Measurements from ENCODE around the gene RPL10L. TPM values are rescaled to one million over a fixed set of nuclear protein-coding genes. Genes with fewer than 3 reads are reported as not detected.

The RPL10L gene
- not detected for polyA plus RNA-seq (2013, experiment 1 of 2)
- not detected for polyA plus RNA-seq (2013, experiment 2 of 2)

DNA sequence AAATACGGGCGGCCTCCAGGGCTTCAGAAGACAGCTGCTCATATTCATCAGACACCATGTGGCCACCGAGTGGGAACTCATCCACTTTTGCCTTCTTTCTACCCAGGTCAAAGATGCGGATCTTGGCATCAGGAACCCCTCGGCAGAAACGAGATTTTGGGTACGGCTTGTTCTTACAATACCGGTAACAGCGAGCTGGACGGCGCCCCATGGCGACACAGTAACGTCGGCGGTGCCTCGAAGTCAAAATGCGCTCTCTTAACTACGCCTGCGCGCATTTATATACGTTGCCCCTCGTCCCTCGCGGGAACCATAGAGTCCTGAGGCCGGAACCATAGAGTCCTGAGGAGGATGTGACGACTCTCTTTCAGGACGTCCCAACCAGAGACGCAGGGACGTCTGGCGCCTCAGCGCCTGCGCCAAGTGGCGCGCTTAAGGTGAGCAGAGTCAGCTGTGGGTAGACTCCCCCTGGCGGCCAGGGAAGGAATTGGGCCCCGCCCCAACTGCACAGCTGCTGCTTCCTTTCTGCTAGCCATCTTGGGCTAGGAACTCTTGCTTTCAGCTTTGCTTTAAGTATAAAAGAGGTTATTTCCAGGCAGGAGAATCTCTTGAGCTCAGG lies at the start of gene RPL10L:
TSS of gene RPL10L (minus strand) at position 256 of the 619 bp plus-strand sequence. CDS start at position 211, 45 bp downstream.
- Histone ChIP-seq H3K4me1 (ENCODE audit: control insufficient read depth, insufficient read depth, low read length, poor library complexity, severe bottlenecking) (no peaks in the 10 kb centered on the region), H3K9me3 (ENCODE audit: control insufficient read depth, low read length) (no peaks in the 10 kb centered on the region), H3K4me3 (ENCODE audit: extremely low read depth, insufficient read depth, low read length, poor library complexity, severe bottlenecking) (no peak within 1 kb of the TSS), H3K27ac (ENCODE audit: low read depth, low read length, severe bottlenecking) (no peak within 1 kb of the TSS), H3K36me3 (ENCODE audit: control insufficient read depth, insufficient read depth, low read length) (no peaks in the 10 kb centered on the region)
- WGBS, 2 experiments (ENCODE audit: insufficient coverage in 2 of 2), result 96 to 98% methylated on average over 28 to 36 of the region's 36 CpGs

DNA sequence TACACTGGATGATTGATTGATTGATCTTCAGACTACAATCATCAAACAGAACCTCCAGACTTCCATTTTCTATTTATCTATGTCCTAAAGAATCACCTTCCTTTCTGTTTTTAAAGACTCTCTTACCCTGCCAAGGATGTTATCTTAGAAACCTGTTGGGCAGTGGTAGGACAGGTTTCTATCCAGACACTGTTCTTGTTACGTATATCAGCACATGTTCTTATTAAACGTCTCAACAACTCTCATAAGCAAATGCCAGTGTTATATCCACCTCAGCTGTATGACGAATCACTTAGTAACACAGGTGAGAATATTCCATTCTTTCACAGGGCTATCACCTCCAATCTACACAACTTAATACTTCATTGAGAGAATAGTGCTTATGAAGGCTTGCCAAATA lies 40.2 kb upstream of the RPL10L start:
- 90 to 92% methylated on average over 2 to 3 of the region's 3 CpGs for WGBS, 2 experiments (ENCODE audit: insufficient coverage in 2 of 2)
- Histone ChIP-seq H3K4me1 (ENCODE audit: control insufficient read depth, insufficient read depth, low read length, poor library complexity, severe bottlenecking) (no peaks in the 10 kb centered on the region), H3K4me3 (ENCODE audit: extremely low read depth, insufficient read depth, low read length, poor library complexity, severe bottlenecking) (no peak overlapping the region), H3K27ac (ENCODE audit: low read depth, low read length, severe bottlenecking) (no peak overlapping the region), H3K36me3 (ENCODE audit: control insufficient read depth, insufficient read depth, low read length) (no peaks in the 10 kb centered on the region), H3K9me3 (ENCODE audit: control insufficient read depth, low read length) (no peaks in the 10 kb centered on the region)

DNA sequence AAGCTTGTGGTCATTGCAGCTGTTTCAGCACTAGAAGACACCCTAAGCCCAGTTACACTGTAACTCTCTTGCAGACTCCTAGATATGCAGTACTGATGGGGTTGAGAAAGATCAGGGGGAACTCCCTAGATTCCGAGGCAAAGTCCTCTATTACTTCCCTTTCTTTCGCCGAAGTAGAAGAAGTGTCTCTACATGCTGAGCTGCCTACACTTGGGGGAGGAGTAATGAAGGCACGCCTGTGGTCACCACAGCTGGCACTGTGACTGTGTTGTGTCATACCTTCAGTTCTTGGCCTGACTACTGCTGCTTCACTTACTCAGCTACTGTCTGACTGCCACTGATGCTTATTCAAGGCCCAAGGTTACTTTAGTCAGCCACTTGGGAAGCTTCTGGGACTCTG lies 35.1 kb upstream of the RPL10L start:
- 92 to 100% methylated on average over 1 to 4 of the region's 4 CpGs for WGBS, 2 experiments (ENCODE audit: insufficient coverage in 2 of 2)
- H3K4me3 ChIP-seq (ENCODE audit: extremely low read depth, insufficient read depth, low read length, poor library complexity, severe bottlenecking), result no peak overlapping the region
- no peaks in the 10 kb centered on the region for H3K9me3 ChIP-seq (ENCODE audit: control insufficient read depth, low read length)

DNA sequence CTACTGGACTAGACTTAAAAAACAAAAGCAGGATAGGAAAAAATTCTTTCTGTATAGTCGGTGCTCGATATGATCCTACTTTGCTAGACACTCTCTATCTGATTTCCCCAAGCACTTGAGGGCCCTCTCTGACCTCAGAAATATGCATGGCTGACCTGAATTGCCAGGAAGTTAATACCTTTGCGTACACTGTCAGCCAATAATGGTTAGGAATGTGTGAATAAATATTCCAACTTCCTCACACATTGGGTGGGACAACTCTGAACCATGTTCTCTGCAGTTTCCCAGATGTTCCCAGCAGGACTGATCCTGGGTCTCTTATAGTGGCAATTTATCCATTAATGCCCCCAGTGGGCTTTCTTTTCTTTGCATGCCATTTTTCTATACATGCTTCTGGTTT lies 20.5 kb upstream of the RPL10L start:
- 90 to 100% methylated on average over 2 of the region's 3 CpGs for WGBS, 2 experiments (ENCODE audit: insufficient coverage in 2 of 2)
- Histone ChIP-seq H3K36me3 (ENCODE audit: control insufficient read depth, insufficient read depth, low read length) (no peaks in the 10 kb centered on the region), H3K9me3 (ENCODE audit: control insufficient read depth, low read length) (no peaks in the 10 kb centered on the region), H3K4me3 (ENCODE audit: extremely low read depth, insufficient read depth, low read length, poor library complexity, severe bottlenecking) (no peak overlapping the region), H3K27ac (ENCODE audit: low read depth, low read length, severe bottlenecking) (no peak overlapping the region), H3K4me1 (ENCODE audit: control insufficient read depth, insufficient read depth, low read length, poor library complexity, severe bottlenecking) (no peaks in the 10 kb centered on the region)

More for the DNA sequence above, 35.1 kb upstream of the RPL10L start:
- no peaks in the 10 kb centered on the region for H3K36me3 ChIP-seq (ENCODE audit: control insufficient read depth, insufficient read depth, low read length)
- no peaks in the 10 kb centered on the region for H3K4me1 ChIP-seq (ENCODE audit: control insufficient read depth, insufficient read depth, low read length, poor library complexity, severe bottlenecking)
- H3K27ac ChIP-seq (ENCODE audit: low read depth, low read length, severe bottlenecking), result no peak overlapping the region

DNA sequence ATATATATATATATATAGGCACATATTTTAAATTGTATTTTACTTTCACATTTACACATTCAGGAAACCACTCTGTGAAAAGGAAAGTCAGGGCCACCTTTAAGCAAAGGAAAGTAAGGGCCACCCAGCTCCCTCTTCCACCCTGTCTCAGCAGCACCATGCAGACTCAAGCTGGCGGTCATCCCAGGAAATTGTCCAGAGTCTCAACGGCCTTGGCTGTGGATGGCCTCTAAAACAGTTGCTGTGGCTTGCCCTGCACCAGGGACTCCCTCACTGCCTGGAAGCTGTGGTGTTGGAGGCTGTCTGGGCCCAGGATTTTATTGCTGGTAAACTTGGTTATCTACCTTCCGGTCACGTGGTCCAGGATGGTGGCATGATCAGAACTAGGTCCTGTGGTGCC lies 11.8 kb upstream of the RPL10L start:
- Histone ChIP-seq H3K36me3 (ENCODE audit: control insufficient read depth, insufficient read depth, low read length) (no peaks in the 10 kb centered on the region), H3K27ac (ENCODE audit: low read depth, low read length, severe bottlenecking) (no peak overlapping the region), H3K4me1 (ENCODE audit: control insufficient read depth, insufficient read depth, low read length, poor library complexity, severe bottlenecking) (no peaks in the 10 kb centered on the region), H3K9me3 (ENCODE audit: control insufficient read depth, low read length) (no peaks in the 10 kb centered on the region), H3K4me3 (ENCODE audit: extremely low read depth, insufficient read depth, low read length, poor library complexity, severe bottlenecking) (no peak overlapping the region)
- 90 to 100% methylated on average over 4 of the region's 4 CpGs for WGBS, 2 experiments (ENCODE audit: insufficient coverage in 2 of 2)

GRCh38 chr14:46661728-46662127 lies 10.1 kb upstream of the RPL10L start:
- no peak overlapping the region for H3K4me3 ChIP-seq (ENCODE audit: extremely low read depth, insufficient read depth, low read length, poor library complexity, severe bottlenecking)
- WGBS, 2 experiments (ENCODE audit: insufficient coverage in 2 of 2), result 56 to 60% methylated on average over 1 of the region's 1 CpG
- no peaks in the 10 kb centered on the region for H3K36me3 ChIP-seq (ENCODE audit: control insufficient read depth, insufficient read depth, low read length)
- no peaks in the 10 kb centered on the region for H3K4me1 ChIP-seq (ENCODE audit: control insufficient read depth, insufficient read depth, low read length, poor library complexity, severe bottlenecking)
- H3K27ac ChIP-seq (ENCODE audit: low read depth, low read length, severe bottlenecking), result no peak overlapping the region
- no peaks in the 10 kb centered on the region for H3K9me3 ChIP-seq (ENCODE audit: control insufficient read depth, low read length)

- H3K27ac ChIP-seq (ENCODE audit: low read depth, low read length, severe bottlenecking), result no peak overlapping the region
- no peaks in the 10 kb centered on the region for H3K36me3 ChIP-seq (ENCODE audit: control insufficient read depth, insufficient read depth, low read length)
- H3K4me3 ChIP-seq (ENCODE audit: extremely low read depth, insufficient read depth, low read length, poor library complexity, severe bottlenecking), result no peak overlapping the region
- no peaks in the 10 kb centered on the region for H3K4me1 ChIP-seq (ENCODE audit: control insufficient read depth, insufficient read depth, low read length, poor library complexity, severe bottlenecking)
- no peaks in the 10 kb centered on the region for H3K9me3 ChIP-seq (ENCODE audit: control insufficient read depth, low read length)
Observed at GRCh38 chr14:46653031-46653755, 1.6 kb upstream of the RPL10L start.

- no peak overlapping the region for H3K27ac ChIP-seq (ENCODE audit: low read depth, low read length, severe bottlenecking)
- H3K4me3 ChIP-seq (ENCODE audit: extremely low read depth, insufficient read depth, low read length, poor library complexity, severe bottlenecking), result no peak overlapping the region
- no peaks in the 10 kb centered on the region for H3K9me3 ChIP-seq (ENCODE audit: control insufficient read depth, low read length)
- no peaks in the 10 kb centered on the region for H3K4me1 ChIP-seq (ENCODE audit: control insufficient read depth, insufficient read depth, low read length, poor library complexity, severe bottlenecking)
- no peaks in the 10 kb centered on the region for H3K36me3 ChIP-seq (ENCODE audit: control insufficient read depth, insufficient read depth, low read length)
Observed at GRCh38 chr14:46646796-46647195, 4.8 kb downstream of the RPL10L start.

GRCh38 chr14:46626876-46627275 lies 24.7 kb downstream of the RPL10L start:
- Histone ChIP-seq H3K36me3 (ENCODE audit: control insufficient read depth, insufficient read depth, low read length) (no peaks in the 10 kb centered on the region), H3K4me3 (ENCODE audit: extremely low read depth, insufficient read depth, low read length, poor library complexity, severe bottlenecking) (no peak overlapping the region), H3K4me1 (ENCODE audit: control insufficient read depth, insufficient read depth, low read length, poor library complexity, severe bottlenecking) (no peaks in the 10 kb centered on the region), H3K9me3 (ENCODE audit: control insufficient read depth, low read length) (no peaks in the 10 kb centered on the region), H3K27ac (ENCODE audit: low read depth, low read length, severe bottlenecking) (no peak overlapping the region)
- WGBS, 2 experiments (ENCODE audit: insufficient coverage in 2 of 2), result 96 to 100% methylated on average over 1 to 3 of the region's 3 CpGs

All from mesodermal cell (in vitro differentiated cells).